Stimulated activated CD4-positive, alpha-beta T cell treated with anti-CD3 and anti-CD28 coated beads, Interleukin-1b, Interleukin-23, amount 100 ng/mL, for 4 hours (primary cell): ENCODE results near the gene SENP5.

ENCODE experiments used
- DNase-seq, 2 donors: peaks; one replicate each; pipeline ENCODE4 v3.0.0-alpha.2; 2020; ENCODE audit warnings: low read depth in 2 of 2

SENP5 gene

DNA sequence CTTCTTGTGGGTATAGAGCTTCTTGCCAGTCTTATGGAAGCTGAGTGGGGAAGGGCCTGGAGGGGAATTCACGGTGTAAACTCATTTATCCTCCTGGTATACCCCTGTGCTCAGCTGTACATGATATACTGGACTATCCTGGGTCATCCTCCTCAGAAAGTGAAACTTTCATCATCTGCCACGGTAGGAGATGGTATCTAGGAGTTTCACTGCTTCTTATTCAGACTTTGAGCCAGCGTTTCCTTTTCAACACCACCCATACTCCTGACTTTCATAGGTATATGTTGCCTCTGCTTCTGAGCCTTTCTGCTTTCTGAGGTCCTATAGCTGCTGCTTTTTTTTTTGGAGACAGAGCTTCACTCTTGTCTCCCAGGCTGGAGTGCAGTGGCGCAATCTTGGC is 15.6 kb downstream of the SENP5 start:
- DNase-seq, result no peak

- no peak for DNase-seq
Observed at GRCh38 chr3:196886144-196886543, 18.4 kb downstream of the SENP5 start.

GRCh38 chr3:196889844-196890708 is 22.4 kb downstream of the SENP5 start:
- DNase-seq, result no peak

DNA sequence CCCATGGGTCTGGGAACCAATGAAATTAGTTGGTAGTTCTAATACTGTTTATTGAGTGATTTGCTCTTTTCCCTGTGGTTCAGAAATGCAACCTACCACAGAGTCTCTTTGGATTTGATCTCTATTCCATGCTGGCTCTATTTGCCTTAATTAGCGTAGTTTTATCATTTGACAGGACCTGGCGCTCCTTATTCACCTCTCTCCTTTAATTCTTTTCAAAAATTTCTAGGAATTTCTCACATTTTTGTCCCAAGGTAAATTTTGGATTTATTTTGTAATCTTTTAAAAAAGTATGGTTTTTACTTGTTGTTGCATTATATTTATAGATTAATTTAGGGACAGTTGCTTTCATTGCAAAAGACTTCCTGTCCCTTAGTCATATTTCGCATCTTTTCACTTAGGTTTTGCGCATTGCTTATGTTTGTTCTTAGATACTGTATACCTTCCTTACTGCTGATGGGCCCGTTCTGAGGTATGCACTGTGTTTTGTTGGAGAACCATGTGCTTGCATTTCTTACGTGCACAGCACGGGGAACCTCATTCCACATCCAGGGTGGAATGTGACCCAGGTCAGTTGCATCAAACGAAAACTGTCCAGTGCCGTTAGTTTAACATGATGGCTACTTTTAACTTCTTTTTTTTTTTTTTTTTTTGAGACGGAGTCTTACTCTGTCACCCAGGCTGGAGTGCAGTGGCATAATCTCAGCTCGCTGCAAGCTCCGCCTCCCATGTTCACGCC is 27.0 kb downstream of the SENP5 start:
- DNase-seq, result no peak

- no peak for DNase-seq
Observed at GRCh38 chr3:196896229-196896628, 28.5 kb downstream of the SENP5 start.

GRCh38 chr3:196901768-196902167 is 34.0 kb downstream of the SENP5 start:
- no peak for DNase-seq

GRCh38 chr3:196902296-196902695 is 34.6 kb downstream of the SENP5 start:
- DNase-seq, result no peak

DNA sequence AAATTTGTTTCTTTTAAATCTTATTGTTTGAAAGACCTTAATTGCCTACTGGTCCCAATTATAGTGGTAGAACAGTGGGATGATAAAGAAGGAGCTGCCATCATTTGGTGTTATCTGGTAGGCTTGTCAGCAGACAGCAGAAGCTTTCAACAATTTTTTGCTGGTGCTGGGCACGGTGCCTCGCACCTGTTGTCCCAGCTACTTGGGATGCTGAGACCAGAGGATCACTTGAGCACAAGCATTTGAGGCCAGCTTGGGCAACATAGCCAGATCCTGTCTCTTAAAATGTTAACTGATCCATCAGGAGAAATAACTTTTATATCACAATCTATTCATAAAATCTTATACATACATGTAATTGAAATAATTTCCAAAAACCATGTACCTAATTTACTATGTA is 36.0 kb downstream of the SENP5 start:
- no peak for DNase-seq

- no peak for DNase-seq
Observed at GRCh38 chr3:196914866-196915265, 47.1 kb downstream of the SENP5 start.

DNA sequence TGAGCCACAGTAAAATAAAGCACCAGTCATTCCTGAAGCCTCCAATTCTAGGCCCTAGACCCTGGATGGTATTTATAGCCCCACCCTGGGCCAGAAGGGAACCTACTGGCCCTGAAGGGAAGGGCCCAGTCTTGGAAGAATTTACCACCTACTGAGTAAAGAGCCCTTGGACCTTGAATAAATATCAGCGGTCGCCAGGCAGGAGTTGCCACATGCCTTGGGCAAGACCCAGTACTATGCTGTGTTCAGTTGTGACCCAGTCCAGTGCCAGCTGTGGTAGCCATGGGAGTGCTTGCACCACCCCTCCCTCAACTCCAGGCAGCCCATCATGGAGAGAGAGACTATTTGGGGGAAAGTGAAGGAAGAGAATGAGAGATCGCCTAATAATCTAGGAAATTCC is 47.7 kb downstream of the SENP5 start:
- no peak for DNase-seq

DNA sequence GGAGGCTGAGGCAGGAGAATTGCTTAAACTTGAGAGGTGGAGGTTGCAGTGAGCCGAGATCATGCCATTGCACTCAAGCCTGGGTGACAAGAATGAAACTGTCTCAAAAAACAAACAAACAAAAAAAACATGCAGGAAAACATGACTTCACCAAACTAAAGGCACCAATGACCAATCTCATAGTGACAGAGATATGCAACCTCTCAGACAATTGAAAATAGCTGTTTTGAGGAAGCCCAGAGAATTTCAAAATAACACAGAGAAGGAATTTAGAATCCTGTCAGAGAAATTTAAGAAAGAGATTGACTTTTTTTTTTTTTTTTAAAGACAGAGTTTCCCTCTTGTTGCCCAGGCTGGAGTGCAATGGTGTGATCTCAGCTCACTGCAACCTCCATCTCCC is 48.5 kb downstream of the SENP5 start:
- no peak for DNase-seq

DNA sequence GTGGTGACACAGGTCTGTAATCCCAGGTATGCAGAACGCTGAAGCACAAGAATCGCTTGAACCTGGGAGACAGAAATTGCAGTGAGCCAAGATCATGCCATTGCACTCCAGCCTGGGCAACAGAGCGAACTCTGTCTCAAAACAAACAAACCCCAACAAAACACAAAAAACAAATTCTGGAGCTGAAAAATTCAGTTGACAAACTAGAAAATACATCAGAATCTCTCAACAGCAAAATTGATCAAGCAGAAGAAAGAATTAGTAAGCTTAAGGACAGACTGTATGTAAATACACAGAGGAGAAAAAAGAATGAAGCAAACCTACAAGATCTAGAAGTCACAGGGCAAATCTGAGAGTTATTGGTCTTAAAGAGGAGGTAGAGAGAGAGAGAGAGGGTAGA is 49.3 kb downstream of the SENP5 start:
- DNase-seq, result no peak

DNA sequence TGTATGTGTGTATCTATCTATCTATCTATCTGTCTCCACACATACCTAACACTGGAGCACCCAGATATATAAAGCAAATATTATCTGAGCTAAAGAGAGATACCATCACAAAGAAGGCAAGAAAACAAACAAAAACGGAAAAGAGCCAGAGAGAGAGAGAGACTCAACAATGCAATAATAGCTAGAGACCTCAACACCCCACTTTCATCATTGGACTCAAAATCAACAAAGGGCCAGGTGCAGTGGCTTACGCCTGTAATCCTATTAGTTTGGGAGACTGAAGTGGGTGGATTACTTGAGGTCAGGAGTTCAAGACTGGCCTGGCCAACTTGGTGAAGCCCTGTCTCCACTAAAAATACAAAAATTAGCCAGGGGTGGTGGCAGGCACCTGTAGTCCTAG is 51.2 kb downstream of the SENP5 start:
- DNase-seq, result no peak

GRCh38 chr3:196920733-196921132 is 53.0 kb downstream of the SENP5 start:
- DNase-seq, result no peak

GRCh38 chr3:196927571-196928453 is 60.1 kb downstream of the SENP5 start:
- no peak for DNase-seq

DNA sequence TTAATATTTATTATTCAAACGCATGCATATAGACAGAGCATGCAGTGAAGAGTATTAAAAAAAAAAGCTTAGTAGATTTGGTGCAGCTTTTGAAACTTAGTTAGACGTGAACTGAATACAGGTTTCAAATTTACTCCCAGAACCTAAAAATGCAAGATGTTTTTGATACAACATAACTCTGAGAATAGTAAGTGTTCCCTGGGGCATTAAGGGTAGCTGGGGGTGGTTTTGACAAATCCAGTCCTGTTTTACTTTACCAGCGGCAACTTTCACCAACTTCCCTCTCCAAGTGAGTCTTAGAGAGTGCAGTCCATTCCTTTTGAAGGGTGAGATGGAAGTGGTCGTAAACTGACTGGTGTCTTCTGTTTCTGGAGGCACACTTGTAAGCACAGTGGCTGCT is 63.4 kb downstream of the SENP5 start:
- no peak for DNase-seq

DNA sequence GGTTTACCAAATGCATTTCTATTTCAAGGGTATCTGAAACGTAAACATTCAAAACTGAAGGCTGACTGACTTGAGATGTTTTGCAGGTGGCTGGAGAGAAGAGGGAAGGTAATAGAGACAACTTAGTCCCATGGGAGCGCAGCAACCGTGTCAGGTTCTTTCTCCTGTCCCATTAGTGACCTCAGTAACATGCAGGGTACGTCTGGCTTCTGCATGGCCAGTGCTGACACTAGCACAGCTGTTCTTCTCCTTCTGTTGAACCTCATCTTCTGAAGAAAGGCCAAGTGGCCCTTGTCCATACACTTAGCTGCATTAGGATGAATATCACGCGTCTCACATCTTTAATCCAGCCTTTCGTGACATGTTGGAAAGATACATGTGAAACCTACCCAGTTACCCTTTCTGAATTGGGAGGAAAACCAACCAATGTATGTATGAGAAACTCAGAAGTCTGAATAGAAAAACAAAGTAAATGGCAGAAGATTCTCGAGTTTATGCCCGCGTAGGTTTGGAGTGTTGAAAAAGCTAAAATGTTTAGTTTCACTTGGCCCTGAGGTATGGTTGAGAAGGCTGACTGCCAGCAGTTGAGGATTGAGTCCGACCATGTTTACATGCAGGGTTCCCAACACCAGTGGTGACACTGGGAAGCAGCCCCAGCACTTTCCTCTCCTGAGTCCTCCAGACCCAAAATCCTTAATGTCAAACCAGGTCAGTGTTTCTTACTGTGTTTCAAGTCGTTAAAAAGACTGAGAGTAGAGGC is 64.3 kb downstream of the SENP5 start:
- no peak for DNase-seq

DNA sequence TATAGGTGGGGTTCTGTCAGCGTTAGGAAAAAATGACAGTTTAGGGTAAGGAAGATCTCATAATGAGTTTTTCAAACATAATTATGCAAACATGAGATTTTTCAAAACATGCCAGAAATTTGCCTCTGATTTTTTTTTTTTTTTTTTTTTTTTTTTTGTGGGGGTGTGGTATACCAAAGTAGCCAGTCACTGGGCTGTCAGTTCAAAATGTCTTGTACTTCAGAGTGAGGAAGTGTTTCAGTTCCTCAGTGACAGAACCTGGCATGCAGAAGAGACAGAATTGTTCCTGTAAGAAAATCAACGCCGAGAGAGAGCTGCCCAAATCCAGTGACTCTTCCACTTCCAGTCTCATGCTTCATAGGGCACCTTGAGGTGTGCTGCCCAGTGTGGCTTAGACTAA is 64.9 kb downstream of the SENP5 start:
- no peak for DNase-seq

GRCh38 chr3:196936288-196936687 is 68.6 kb downstream of the SENP5 start:
- DNase-seq, result no peak

DNA sequence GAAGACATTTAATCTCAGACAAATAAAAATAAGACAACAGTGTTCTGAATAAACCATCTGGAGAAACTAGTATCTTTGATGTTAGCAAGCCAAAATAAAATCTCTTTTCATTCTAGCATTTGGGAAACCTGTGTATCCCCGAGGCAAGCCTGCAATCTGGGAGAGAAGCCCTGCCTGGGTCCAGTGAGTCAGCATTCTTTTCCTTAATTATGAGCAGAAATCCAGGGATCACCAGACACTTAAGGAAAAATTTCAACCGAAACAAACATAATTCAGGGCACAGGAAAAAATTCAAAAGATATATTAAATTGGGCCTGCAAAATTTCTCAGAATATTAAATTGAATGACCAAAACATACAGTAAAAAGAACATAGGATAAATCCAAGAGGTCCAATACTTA is 70.4 kb downstream of the SENP5 start:
- DNase-seq, result no peak

GRCh38 chr3:196938576-196938975 is 70.9 kb downstream of the SENP5 start:
- DNase-seq, result no peak
